Activated T-helper 1 cell treated with anti-CD3 and anti-CD28 coated beads, Interleukin-2, amount 50 U/mL, for 16 hours (primary cell): ENCODE results near the gene RIPOR3.

Experiments
- DNase-seq, 2 donors: peaks; one replicate each; pipeline ENCODE4 v3.0.0-alpha.2; 2020; ENCODE audit warnings: low read depth in 1 of 2, low spot score in 1 of 2

RIPOR3 gene

GRCh38 chr20:50536333-50536732, 155.0 kb downstream of the RIPOR3 start:
- DNase-seq, result no peak
